ENCODE data around the gene PHETA1.

The PHETA1 gene

GRCh38 chr12:111408686-111409402 is 39.9 kb upstream of the PHETA1 start:
- TF ChIP-seq GATA2 (IDR thresholded peaks at IDR 0.05; ENCODE audit: low read depth, low read length): no peak
- no peak for TF ChIP-seq GATA3 (IDR thresholded peaks at IDR 0.05; ENCODE audit: low read depth, low read length)

GRCh38 chr12:111408116-111408440 is 39.2 kb upstream of the PHETA1 start:
- TF ChIP-seq GATA2 (IDR thresholded peaks at IDR 0.05; ENCODE audit: low read depth, low read length): no peak
- no peak for TF ChIP-seq GATA3 (IDR thresholded peaks at IDR 0.05; ENCODE audit: low read depth, low read length)

DNA sequence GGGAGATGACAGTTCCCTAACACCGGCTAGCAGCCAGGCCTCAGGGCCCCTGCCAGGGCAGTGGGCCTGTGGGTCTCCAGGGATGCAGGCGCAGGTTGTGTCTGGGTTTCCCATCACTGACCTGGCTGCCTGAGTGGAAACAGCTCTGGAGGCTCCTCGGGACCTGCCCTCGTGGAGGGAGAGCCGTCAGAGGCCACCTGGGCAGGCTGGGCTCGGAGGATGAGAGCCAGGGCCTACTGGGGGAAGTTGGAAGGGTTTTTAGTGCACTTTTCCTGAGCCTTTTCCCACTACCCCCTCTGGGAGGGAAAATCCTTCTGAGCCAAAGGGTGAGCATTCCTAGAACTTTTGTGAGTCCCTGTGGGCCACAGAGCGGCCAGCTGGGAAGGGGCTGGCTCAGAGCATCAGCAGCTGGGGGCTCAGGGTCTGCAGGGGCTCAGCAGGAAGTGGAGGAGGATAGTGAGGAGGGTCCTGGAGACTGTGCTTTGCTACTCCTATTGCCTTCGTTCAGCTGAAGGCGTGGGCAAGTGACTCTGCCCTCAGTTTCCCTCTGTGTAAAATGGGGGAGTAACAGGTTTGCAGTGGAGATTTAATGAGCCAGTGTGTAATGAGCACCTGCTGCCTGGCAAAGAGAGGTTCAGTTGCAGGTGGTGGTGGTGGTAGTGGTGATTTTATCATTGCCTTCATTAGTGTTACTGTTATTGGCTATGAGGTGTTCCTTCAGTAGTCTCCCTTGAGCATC is 38.7 kb upstream of the PHETA1 start:
- TF ChIP-seq GATA2 (IDR thresholded peaks at IDR 0.05; ENCODE audit: low read depth, low read length) (no peak), GATA3 (IDR thresholded peaks at IDR 0.05; ENCODE audit: low read depth, low read length) (no peak)

DNA sequence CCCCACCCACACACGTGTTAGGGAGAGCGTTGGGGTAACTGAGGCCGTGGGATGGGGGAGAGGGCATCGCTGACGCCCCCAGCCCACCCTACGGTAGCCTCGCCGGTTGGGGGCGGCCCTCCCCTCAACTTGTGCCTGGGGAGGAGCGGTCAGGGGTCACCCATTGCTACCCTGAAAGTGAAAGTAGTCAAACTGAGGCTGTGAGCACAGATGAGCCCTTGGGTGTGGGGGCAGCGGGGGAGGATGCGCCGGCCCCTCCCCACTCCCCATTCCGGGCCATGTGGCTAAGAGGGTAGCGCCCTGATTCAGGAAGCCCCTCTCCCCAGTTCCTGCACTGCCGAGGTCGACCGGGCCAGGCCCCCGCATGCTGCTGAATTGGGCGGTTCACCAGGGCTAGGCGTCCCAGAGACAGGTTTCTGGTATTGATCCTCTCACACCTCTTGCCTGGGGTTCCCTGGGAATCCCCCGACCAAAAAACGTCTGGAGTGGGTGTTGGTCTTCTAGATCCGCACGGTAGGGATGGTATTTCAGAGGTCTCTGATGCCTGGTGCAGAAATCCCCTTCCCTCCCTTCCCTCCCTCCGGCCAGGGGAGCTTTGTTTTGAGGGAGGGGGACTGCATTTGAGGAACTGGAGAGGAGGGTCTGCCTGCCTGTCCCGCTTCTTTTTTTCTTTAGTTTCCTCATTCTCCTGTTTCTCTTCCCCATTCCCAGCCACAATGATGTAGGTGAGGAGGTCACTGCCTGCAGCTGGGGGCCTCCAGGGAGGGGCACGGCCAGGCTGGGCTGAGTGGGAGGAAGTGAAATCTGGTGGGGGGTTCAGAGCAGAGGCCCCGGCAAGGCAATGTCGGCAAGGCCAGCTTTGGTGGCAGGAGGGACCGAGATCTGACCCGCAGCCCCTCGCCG is 37.8 kb upstream of the PHETA1 start:
- no peak for TF ChIP-seq GATA2 (IDR thresholded peaks at IDR 0.05; ENCODE audit: low read depth, low read length)
- TF ChIP-seq GATA3 (IDR thresholded peaks at IDR 0.05; ENCODE audit: low read depth, low read length): no peak

- no peak for TF ChIP-seq GATA3 (IDR thresholded peaks at IDR 0.05; ENCODE audit: low read depth, low read length)
- TF ChIP-seq GATA2 (IDR thresholded peaks at IDR 0.05; ENCODE audit: low read depth, low read length): no peak
Measured at GRCh38 chr12:111405859-111406473, 37.1 kb upstream of the PHETA1 start, which contains the start of gene SH2B3. SH2B3 (plus strand) TSS chr12:111405923; CDS start chr12:111418146, 12,223 bp downstream.

DNA sequence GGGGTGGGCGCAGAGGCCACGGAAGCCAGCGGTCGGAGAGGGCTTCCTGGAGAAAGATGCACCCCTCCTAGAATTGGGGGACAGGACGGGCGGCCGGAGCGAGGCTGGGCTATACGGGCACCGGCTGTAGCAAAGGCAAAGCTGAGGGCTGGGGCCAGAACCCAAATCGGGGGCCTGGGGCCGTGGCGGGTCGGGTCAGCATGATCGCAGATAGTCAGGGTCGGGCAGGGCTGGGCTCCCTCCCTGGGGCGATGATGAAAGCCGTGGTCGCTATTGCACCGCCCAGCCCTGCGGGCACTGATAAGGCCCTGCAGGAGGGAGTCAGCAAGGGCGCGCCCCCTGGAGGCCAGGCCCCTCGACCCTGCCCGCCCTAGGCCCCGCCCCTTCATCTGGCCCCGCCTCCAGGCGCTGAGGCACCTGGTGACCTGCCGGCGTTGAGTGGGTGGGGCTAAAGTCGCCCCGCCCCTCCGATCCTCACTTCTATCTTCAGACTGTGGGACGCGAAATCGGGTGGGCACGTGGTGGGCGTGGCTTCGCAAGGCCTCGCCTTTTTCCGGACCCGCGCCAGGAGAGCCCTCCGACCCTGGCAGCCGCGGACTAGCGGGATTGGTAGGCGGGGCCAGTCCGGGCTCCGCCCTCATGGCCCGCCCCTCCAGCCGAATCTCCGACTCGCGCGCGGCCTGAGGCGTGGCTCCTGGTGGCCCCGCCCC is 36.4 kb upstream of the PHETA1 start:
- TF ChIP-seq GATA3 (IDR thresholded peaks at IDR 0.05; ENCODE audit: low read depth, low read length) (no peak), GATA2 (IDR thresholded peaks at IDR 0.05; ENCODE audit: low read depth, low read length) (peak; percentile 67)

DNA sequence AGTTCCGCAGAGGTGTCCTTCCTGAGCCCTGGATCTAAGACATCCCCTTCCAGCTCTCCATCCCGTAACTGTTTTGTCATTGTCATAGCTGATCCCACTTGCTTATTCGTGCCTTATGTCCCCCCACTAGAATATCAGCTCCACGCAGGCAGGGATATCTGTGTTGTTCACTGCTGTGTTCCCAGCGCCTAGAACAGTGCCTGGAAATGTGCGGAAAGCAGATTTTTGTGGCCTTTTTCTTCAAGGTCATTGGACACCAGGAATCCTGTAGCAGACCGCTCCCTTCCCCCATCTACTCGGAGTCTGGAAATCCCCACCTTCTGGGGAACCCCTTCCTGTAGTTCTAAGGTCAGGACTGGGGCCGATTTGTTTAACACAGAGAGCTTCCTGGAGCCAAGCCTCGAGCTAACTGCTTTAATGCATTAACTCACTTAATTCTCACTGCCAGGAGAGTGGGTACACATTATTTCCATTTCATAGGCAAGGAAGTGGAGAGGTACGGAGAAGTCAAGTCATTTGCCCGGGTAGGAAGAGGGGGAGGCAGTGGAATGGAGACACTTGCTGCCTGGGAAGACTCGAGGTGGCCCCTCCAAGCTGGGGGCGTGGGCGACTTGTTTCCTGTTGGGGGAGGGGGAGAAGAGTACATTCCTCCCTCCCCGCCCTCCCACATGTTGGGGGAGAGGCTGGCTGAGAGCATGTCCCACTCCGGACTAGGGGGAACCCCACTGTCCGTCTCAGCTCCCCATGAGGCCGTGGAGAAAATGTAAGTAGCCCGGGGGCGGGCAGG is 35.7 kb upstream of the PHETA1 start:
- TF ChIP-seq GATA3 (IDR thresholded peaks at IDR 0.05; ENCODE audit: low read depth, low read length) (no peak), GATA2 (IDR thresholded peaks at IDR 0.05; ENCODE audit: low read depth, low read length) (no peak)

DNA sequence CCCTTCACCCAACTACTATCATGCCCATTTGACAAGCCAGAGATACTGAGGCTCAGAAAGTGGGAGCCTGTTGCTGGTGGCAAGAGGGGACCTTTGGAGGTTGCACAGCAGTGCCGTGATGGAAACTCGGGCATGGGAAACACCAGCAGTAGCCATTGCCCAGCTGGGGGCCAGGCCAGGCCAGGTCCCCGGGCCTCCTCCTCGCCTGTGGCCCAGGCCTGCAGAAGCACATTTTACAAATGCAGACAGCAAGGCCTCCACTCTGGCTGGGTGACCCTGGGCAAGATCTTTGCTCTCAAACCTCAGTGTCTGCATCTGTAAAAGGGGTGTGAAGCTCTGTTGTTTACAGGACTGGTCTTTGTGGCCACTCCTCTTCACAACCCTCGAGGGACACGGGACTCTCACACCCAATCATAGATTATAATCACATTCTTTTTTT is 32.3 kb upstream of the PHETA1 start:
- TF ChIP-seq GATA3 (IDR thresholded peaks at IDR 0.05; ENCODE audit: low read depth, low read length) (no peak), GATA2 (IDR thresholded peaks at IDR 0.05; ENCODE audit: low read depth, low read length) (no peak)

- TF ChIP-seq GATA3 (IDR thresholded peaks at IDR 0.05; ENCODE audit: low read depth, low read length) (no peak), GATA2 (IDR thresholded peaks at IDR 0.05; ENCODE audit: low read depth, low read length) (no peak)
Measured at GRCh38 chr12:111398530-111398929, 29.6 kb upstream of the PHETA1 start.

- TF ChIP-seq GATA2 (IDR thresholded peaks at IDR 0.05; ENCODE audit: low read depth, low read length) (no peak), GATA3 (IDR thresholded peaks at IDR 0.05; ENCODE audit: low read depth, low read length) (no peak)
Measured at GRCh38 chr12:111396726-111397445, 28.0 kb upstream of the PHETA1 start.

- TF ChIP-seq GATA2 (IDR thresholded peaks at IDR 0.05; ENCODE audit: low read depth, low read length) (no peak), GATA3 (IDR thresholded peaks at IDR 0.05; ENCODE audit: low read depth, low read length) (no peak)
Measured at GRCh38 chr12:111395336-111396187, 26.7 kb upstream of the PHETA1 start.

Measured in SH-SY5Y (cell line).